GM21737 (cell line): ENCODE results near the gene GABBR1.

Source experiments
- ATAC-seq: cut with Tn5 transposase; IDR thresholded peaks from one replicate; pipeline ENCODE4 v1.9.1; 2021; ENCODE audit warnings: mild to moderate bottlenecking, moderate library complexity; ENCODE audit not compliant: unreplicated experiment

Gene GABBR1

DNA sequence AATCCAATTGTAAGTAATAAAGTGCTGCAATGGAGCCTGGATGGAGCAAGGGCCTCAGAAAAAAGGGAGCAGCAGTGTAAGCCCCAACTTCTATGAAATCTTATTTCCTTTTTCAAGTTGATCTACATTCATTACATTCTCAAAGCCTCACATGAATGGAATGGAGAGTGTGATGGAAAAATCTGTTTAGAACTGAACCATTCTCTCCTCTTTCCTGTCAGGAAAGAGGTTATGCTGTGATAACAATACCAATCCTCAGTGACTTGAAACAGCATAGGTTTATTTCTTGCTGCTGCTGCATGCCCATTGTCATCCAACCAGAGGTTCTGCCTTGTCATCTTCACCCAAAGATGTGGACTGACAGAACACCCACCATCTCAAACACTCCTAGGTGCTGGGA is 56.9 kb downstream of the GABBR1 start:
- no peak for ATAC-seq

DNA sequence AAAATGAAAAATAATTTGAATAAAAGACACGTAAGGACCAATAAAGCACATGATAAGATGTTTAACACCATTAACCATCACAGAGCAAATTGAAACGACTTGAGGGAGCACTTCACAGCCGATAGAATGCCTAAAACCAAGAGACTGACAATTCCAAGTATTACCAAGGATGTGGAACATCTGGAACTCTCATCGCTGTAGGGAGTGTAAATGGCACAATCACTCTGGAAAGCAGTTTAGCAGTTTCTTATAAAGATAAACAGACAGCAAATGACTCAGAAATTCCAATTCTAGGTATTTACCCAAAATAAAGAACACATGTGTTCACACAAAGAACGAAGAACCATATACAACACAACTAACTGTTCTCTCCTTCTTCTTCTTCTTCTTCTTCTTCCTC is 65.0 kb downstream of the GABBR1 start:
- ATAC-seq = no peak

- no peak for ATAC-seq
Measured at GRCh38 chr6:29567541-29567940, 65.4 kb downstream of the GABBR1 start.

GRCh38 chr6:29566856-29567255 is 66.1 kb downstream of the GABBR1 start:
- ATAC-seq = no peak

GRCh38 chr6:29564875-29565274 is 68.1 kb downstream of the GABBR1 start:
- ATAC-seq = no peak

GRCh38 chr6:29563435-29563965 is 69.5 kb downstream of the GABBR1 start:
- no peak for ATAC-seq

- no peak for ATAC-seq
Measured at GRCh38 chr6:29561606-29562181, 71.3 kb downstream of the GABBR1 start.

DNA sequence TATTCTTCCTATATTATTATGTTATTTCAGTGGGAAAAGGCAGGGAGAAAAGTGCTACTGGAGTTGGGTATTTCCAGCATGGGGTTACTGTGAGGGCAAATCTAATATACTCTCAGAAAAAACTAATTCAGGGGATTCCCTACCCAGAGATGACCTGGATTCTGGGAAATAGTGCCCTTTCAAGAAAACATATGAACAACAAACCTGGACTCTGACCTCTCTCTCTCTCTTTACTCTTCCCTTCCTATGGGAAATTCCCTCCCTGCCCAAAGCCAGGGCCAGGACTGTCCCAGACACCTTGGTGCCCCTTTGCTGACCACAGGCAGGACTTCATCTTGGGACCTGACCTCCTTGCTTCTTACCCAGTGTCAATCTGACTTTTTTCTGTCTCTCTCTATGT is 71.9 kb downstream of the GABBR1 start:
- ATAC-seq = no peak

DNA sequence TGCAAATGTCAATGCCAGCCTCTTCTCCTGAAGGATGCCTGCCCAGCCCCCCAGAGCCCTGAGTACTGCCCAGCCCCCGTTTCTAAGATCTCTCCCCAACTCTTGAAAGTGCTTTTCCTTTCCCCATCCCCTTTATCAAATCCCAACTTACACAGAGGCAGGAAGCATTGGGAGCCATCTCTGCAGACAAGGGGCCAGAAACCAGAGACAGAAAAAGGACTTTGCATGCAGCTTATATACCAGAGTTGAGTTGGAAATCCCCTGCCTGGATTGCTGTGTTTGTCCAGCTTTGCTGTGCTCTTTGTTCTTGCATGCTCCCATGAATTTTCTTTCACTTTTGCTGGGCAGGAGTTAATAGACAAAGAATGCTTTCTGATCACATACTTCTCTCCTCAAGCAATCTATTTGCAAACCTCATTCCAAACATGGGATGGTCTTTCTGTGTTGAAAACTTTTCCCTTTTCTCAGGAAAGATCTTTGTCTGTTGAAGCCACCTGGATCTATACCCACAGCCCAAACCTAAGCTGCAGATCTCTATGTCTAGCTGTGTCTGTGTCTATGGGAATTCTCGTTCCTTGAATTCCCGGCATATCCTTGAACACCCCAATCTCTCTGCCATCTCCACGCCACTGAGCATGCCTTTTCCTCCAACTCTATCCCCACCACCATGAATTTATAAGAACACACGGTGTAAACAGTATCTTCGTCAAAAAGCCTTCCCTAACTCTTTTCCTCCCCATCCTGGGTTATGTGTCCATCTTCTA is 73.3 kb downstream of the GABBR1 start, which contains the start of gene UBD:
TSS of gene UBD (minus strand) at position 209 of the 764 bp plus-strand sequence. CDS start at position 178, 31 bp downstream.
- ATAC-seq = no peak

DNA sequence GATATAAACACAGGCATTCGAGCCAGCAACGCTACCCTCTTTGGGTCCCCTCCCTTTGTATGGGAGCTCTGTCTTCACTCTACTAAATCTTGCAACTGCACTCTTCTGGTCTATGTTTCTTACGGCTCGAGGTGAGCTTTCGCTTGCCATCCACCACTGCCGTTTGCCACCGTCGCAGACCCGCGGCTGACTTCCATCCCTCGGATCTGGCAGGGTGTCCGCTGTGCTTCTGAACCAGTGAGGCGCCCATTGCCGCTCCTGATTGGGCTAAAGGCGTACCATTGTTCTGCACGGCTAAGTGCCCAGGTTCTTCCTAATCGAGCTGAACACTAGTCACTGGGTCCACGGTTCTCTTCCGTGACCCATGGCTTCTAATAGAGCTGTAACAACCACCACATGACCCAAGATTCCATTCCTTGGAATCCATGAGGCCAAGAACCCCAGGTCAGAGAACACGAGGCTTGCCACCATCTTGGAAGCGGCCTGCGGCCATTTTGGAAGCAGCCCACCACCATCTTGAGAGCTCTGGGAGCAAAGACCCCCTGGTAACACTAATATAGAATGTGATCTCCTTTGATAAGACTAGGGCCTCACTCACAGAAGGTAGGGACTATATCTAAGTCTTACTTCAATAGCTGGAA is 74.4 kb downstream of the GABBR1 start:
- no peak for ATAC-seq

DNA sequence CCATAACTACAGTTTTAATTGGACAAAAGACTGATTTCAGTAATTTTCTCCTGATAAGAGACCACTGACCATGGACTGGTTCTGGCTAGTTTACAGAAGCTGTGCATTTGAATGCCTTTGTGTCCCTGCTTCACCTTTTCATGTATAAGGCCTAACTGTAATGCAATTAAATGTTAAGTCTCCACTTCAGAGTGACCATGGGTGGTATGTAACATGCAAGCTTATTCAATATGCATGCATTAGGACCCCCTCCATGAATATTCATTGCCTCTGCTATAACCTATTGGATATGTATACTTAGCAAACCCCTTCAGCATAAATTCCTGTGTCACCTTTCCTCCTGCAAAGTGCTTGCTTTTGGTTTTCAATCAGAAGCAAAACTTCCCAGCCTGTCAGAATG is 75.7 kb downstream of the GABBR1 start:
- no peak for ATAC-seq

GRCh38 chr6:29554764-29555163 is 78.2 kb downstream of the GABBR1 start:
- ATAC-seq = no peak

GRCh38 chr6:29553268-29554057 is 79.5 kb downstream of the GABBR1 start:
- no peak for ATAC-seq

DNA sequence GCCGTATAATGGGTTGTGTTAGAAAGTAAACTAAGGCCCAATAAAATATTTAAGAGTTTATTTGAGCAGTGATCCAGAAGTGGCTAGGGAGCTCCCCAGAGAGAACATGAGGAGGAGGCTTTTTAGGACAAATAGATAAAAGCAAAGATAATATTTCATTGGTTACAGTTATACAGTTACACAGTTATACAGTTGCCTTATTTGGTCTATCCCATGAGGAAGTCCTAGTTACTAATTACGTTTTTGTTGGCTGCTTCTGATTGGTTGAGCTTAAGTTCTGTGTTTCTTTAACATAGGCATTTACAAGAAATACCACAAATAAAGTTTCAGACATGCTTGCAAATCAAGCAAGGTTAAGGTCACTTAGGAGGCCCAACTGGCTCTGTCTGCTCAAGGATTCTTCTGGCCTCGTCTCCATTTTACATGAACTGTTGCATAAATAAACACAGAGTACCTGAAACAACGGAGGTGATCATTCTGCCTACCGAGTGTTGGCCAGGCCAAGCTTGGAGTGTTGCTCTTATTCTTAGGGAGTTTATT is 80.4 kb downstream of the GABBR1 start:
- no peak for ATAC-seq

DNA sequence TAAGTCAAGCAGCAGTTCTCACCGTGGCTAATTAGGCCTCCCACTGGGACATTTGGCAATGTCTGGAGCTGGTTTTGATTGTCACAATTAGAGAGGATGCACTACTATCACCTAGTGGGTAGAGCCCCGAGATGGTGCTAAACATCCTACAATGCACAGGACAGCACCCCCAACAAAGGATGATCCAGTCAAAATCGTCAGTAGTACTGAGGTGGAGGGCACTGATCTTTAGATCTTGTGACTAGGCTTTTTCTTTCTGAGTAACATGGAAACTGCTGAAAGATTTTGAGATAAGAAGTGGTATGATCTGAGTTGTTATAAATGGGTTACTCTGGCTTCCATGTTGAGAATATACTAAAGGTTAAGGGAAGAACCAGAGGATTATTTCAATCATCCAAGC is 85.4 kb downstream of the GABBR1 start:
- no peak for ATAC-seq

DNA sequence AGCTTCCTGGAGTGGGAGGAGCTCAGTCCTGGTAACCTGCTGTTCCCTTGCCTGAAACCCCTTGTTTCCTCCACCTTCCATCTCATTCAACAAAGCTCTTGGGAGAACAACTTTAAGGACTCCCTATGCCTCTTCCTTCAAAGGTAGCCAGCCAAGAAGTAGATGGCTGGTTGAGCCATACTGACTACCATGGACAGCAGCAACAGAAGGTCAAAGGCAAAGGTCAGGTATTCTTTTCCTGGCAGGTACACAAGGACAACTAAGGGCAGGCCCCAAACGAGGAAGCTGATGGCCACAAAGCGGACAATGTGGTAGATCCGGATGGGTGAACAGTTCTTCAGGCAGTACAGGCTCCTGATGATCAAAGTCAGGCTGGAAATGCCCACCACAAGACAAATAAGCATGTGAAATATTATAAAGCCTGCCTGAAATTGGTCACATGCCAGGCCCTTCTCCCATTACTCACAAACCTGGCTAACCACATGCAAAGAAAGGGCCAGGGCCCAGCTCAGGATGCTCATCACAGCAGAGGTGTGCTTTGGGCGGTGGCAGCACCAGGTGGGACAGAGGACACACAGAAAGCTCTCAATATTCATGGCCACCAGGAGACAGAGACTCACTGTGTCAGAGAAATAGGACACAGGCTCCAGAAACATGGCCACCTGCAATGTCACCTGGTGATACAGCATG is 95.1 kb downstream of the GABBR1 start:
- no peak for ATAC-seq

DNA sequence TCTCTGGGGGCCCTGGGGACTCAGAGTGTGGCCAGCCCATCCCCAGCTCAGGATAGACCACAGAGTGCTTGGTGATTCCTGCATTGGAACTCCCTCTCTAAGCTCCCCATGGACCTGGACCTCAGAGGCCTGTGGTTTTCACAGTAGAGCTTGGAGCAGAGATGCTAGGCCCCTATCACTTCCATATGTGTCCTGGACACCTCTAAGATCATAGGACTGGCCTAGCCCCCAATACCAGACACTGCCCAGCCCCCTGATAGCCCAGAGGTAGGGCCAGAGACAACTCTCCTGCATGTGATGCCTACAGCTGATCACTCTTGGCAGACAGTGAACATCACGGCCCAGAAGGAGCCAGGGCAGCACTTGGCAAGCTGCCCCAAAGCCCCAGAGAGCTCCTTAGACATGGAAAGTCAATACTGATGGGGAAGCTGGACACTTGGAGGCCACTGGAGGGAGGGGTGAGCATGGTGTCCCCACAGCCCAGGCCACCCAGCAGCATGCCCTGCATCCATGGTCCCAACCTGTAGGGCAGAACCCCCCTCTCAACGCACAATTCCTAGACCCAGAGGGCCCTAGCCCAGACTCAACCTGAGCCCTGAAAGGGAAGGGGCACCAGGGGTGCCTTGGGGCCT is 100.5 kb downstream of the GABBR1 start:
- ATAC-seq = no peak

GRCh38 chr6:29531668-29532067 is 101.3 kb downstream of the GABBR1 start:
- no peak for ATAC-seq

DNA sequence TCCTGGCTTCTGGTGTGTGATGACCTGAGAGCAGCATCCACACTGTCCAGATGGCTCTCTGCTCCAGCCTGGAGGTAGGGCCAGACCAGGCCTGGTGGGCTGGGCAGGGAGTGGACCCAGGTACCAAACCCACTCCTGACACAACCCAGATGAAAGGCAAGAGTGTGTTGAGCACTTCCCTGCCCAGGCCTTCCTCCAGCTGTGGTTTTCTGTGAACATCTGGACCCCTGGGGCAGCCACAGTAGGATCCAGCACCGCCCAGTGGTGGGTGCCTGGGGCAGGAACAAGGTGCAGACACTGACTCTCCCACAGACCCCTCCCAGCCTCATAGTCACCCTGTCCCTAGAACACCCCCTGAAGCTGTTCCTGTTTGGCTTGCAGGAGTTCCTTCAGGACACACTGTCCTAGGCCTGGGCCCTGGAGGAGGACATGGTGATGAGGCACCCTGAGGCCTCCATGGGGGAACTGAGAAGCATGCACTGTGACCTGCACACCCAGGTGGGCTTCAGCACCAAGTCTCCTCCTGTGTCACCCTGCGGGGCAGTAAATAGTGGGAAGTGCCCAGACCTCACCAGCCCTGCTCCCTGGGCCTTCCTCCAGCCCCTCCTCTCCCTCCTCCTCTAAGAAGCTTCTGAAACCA is 102.2 kb downstream of the GABBR1 start:
- no peak for ATAC-seq
